ENCODE measurements around the gene CLK4.

The CLK4 gene

GRCh38 chr5:178590141-178590923 lies 36.5 kb downstream of the CLK4 start, which contains the start of gene COL23A1:
Gene COL23A1 (minus strand): TSS chr5:178590393.
- peak; percentile 96 for TF ChIP-seq CTCF (IDR thresholded peaks at IDR 0.05)

DNA sequence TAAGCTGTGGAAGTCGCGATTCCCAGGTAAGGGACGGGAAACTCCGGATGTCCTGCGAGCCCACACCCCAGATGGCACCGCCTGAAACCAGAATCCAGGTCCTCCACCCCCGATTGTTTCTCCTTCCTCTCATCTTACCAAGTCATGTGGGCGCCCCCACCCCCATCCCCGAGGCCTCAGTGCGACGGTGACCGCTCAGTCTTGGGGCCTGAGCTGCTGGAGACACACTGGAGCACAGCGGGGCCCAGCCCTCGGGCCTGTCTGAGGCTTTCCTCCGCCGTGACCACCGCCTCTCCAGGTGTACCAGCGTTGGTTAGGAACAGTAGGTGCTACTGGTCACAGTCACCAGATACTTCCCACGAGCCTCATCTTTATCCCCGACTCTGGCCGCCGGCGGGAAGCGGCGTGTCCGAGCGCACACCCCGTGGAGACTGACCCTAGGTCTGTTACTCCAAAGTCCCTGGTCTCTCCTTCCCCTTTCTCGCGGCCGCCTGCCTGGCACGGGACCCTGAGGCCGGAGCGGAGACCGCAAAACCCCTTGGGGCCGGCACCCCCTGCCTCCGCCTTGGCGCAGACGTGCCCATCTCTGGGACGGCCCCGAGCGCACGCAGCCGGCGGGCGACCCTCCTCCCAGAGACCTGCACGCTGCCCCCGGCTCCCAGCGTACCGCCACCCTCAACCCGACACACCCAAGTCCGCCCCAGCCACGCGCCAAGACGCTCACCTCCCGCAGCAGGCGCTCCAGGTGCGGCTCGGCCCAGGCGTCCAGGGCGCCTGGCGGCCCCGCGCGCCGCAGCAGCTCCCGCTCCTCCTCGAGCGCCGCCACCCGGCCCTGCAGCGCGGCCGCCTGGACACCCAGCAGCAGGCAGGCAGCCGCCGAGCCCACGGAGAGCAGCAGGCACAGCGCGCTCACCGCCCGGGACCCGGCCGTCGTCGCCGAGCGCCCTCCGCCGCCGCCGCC lies 37.4 kb downstream of the CLK4 start:
- TF ChIP-seq CTCF (IDR thresholded peaks at IDR 0.05) = no peak

DNA sequence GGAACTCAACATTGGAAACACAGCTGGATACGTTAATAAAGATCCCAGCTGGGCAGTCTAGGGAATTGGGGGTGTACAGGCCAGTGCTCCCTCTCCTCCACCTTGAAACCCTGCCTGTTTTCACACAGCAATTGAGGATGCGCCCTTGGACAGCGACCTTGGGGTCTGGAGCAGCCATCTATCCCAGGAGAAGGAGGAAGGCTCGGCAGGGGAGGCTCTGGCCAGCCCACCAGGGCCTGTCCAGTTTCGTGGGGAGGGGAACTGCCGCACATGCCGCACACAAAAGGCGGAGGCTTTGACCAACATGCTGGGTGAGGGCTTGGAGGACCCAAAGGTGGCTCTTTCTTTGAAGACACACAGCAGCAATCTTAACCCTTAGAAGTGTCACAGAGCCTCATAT lies 38.1 kb downstream of the CLK4 start:
- TF ChIP-seq CTCF (IDR thresholded peaks at IDR 0.05) = no peak

DNA sequence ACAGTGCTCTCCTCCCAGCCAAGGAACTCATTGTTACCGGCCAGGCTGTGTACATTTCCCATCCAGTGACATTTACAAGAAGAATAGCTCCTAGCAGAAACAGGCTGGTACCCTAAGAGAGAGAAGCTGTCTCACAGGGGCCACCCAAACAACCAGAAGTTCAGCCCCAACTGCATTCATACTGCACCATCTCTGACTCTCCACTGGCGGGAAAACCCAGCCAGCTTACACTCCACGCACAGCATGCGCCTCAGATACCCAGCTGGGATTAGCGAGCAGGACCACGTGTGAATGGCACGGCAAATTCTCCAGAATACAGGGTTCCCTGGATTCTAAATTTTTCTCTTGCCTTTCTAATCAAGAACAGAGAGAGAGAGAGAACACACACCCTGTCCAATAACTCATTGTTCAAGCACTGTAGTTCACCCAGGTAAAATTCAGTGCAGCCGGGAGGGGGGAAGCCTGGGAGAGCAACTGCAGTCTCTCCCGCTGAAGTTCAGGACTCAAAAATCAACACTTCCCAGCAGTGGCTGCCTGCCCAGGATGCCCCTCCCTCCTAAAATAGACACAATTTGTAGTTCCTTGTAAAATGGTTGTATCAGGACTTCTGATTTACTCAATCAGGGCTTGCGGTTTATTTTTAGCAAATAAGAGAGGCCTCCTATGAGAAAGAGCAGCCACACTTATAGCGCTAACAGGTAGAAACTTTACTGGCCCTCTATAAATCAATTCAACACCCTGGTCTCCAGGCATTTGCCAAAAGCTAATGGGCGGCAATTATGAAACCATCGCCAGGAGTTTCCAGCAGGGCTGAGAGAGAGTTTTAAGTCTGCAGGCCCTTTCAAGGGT lies 38.9 kb downstream of the CLK4 start:
- no peak for TF ChIP-seq CTCF (IDR thresholded peaks at IDR 0.05)

DNA sequence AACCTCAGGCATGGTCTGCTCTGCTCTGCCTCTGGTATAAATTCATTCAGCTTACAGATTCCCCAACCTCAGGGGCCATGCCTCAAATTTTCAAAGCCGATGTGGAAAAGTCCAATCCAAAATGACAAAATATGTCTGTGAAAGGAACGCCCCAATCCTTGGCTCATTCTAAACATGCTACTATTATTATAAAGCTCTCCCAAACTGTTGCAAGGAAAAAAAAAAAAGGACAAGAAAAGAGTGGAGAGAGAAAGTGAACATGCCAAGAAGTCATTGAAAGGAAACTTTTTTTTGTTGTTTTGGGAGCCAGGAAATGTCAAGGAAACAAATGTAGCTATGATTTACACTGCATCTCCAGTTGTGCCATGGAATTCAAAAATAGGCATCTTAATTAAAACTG lies 40.5 kb downstream of the CLK4 start:
- no peak for TF ChIP-seq CTCF (IDR thresholded peaks at IDR 0.05)

DNA sequence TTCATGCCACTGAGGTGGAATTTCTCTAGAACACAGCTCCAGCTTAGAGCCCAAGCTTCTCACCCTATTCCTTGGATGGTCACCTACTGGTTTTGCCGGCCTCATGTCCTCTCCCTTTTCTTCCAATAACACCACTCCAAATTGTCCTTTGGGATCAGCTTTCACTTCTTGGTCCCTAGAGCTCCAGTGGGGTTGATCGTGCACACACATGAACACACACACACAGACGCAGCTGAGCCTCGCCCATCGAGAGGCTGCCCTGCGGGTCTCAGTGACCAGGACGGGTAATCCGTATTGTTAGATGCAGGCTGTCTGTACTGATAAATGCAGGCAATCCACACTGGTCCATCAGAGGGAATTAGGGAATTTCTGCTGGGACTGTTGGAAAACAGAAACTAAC lies 43.6 kb downstream of the CLK4 start:
- no peak for TF ChIP-seq CTCF (IDR thresholded peaks at IDR 0.05)

- no peak for TF ChIP-seq CTCF (IDR thresholded peaks at IDR 0.05)
Measured at GRCh38 chr5:178582291-178582690, 44.6 kb downstream of the CLK4 start.
